ENCODE measurements around the gene CDH12. TPM values are rescaled to one million over a fixed set of nuclear protein-coding genes. Genes with fewer than 3 reads are reported as not detected.

The CDH12 gene
- total RNA-seq, 1 donor from 2014 or later = 0.26 TPM

GRCh38 chr5:22076586-22076985 lies 776.6 kb downstream of the CDH12 start:
- Mint-ChIP-seq H3K27ac (ENCODE audit: unreplicated experiment) (no peak overlapping the region), H3K27me3 (ENCODE audit: unreplicated experiment) (no peaks in the 10 kb centered on the region), H3K4me3 (ENCODE audit: unreplicated experiment) (no peak overlapping the region), H3K36me3 (ENCODE audit: low read depth, unreplicated experiment) (no peaks in the 10 kb centered on the region), H3K9me3 (ENCODE audit: unreplicated experiment) (no peaks in the 10 kb centered on the region), H3K4me1 (ENCODE audit: unreplicated experiment) (no peaks in the 10 kb centered on the region)
- no peak for TF ChIP-seq CTCF (IDR thresholded peaks at IDR 0.05; ENCODE audit: unreplicated experiment)
- no peak for DNase-seq (ENCODE audit: low spot score)

- Mint-ChIP-seq H3K36me3 (ENCODE audit: low read depth, unreplicated experiment) (no peaks in the 10 kb centered on the region), H3K4me3 (ENCODE audit: unreplicated experiment) (no peak overlapping the region), H3K9me3 (ENCODE audit: unreplicated experiment) (no peaks in the 10 kb centered on the region), H3K4me1 (ENCODE audit: unreplicated experiment) (no peaks in the 10 kb centered on the region), H3K27me3 (ENCODE audit: unreplicated experiment) (no peaks in the 10 kb centered on the region), H3K27ac (ENCODE audit: unreplicated experiment) (no peak overlapping the region)
- no peak for DNase-seq (ENCODE audit: low spot score)
- TF ChIP-seq CTCF (IDR thresholded peaks at IDR 0.05; ENCODE audit: unreplicated experiment) = no peak
Measured at GRCh38 chr5:22070186-22070728, 782.9 kb downstream of the CDH12 start.

GRCh38 chr5:22063717-22064116 lies 789.4 kb downstream of the CDH12 start:
- Mint-ChIP-seq H3K9me3 (ENCODE audit: unreplicated experiment) (no peaks in the 10 kb centered on the region), H3K4me3 (ENCODE audit: unreplicated experiment) (no peak overlapping the region)
- TF ChIP-seq CTCF (IDR thresholded peaks at IDR 0.05; ENCODE audit: unreplicated experiment) = no peak

GRCh38 chr5:22058620-22059019 lies 794.5 kb downstream of the CDH12 start:
- Mint-ChIP-seq H3K9me3 (ENCODE audit: unreplicated experiment) (no peaks in the 10 kb centered on the region), H3K27ac (ENCODE audit: unreplicated experiment) (no peak overlapping the region), H3K4me1 (ENCODE audit: unreplicated experiment) (no peaks in the 10 kb centered on the region), H3K36me3 (ENCODE audit: low read depth, unreplicated experiment) (no peaks in the 10 kb centered on the region), H3K27me3 (ENCODE audit: unreplicated experiment) (no peaks in the 10 kb centered on the region), H3K4me3 (ENCODE audit: unreplicated experiment) (no peak overlapping the region)
- no peak for DNase-seq (ENCODE audit: low spot score)
- no peak for TF ChIP-seq CTCF (IDR thresholded peaks at IDR 0.05; ENCODE audit: unreplicated experiment)

More at GRCh38 chr5:22063717-22064116, 789.4 kb downstream of the CDH12 start:
- H3K27ac Mint-ChIP-seq (ENCODE audit: unreplicated experiment) = no peak overlapping the region
- no peaks in the 10 kb centered on the region for H3K27me3 Mint-ChIP-seq (ENCODE audit: unreplicated experiment)
- DNase-seq (ENCODE audit: low spot score) = no peak
- H3K4me1 Mint-ChIP-seq (ENCODE audit: unreplicated experiment) = no peaks in the 10 kb centered on the region
- no peaks in the 10 kb centered on the region for H3K36me3 Mint-ChIP-seq (ENCODE audit: low read depth, unreplicated experiment)

- Mint-ChIP-seq H3K27ac (ENCODE audit: unreplicated experiment) (no peak overlapping the region), H3K27me3 (ENCODE audit: unreplicated experiment) (no peaks in the 10 kb centered on the region), H3K4me1 (ENCODE audit: unreplicated experiment) (no peaks in the 10 kb centered on the region), H3K36me3 (ENCODE audit: low read depth, unreplicated experiment) (no peaks in the 10 kb centered on the region), H3K4me3 (ENCODE audit: unreplicated experiment) (no peak overlapping the region), H3K9me3 (ENCODE audit: unreplicated experiment) (no peaks in the 10 kb centered on the region)
- no peak for TF ChIP-seq CTCF (IDR thresholded peaks at IDR 0.05; ENCODE audit: unreplicated experiment)
- no peak for DNase-seq (ENCODE audit: low spot score)
Measured at GRCh38 chr5:22057012-22057411, 796.1 kb downstream of the CDH12 start.

Data from endothelial cell (in vitro differentiated cells).